GM12872 (cell line): ENCODE measurements around the gene TBXA2R.

ENCODE experiments used
- TF ChIP-seq, protein P1 (sequence below): IDR thresholded peaks from 3 replicates; pipeline ENCODE4 v1.5.1; 2011; ENCODE audit warnings: low read depth, mild to moderate bottlenecking, low read length, moderate library complexity; ENCODE audit not compliant: insufficient read depth

Gene TBXA2R

DNA sequence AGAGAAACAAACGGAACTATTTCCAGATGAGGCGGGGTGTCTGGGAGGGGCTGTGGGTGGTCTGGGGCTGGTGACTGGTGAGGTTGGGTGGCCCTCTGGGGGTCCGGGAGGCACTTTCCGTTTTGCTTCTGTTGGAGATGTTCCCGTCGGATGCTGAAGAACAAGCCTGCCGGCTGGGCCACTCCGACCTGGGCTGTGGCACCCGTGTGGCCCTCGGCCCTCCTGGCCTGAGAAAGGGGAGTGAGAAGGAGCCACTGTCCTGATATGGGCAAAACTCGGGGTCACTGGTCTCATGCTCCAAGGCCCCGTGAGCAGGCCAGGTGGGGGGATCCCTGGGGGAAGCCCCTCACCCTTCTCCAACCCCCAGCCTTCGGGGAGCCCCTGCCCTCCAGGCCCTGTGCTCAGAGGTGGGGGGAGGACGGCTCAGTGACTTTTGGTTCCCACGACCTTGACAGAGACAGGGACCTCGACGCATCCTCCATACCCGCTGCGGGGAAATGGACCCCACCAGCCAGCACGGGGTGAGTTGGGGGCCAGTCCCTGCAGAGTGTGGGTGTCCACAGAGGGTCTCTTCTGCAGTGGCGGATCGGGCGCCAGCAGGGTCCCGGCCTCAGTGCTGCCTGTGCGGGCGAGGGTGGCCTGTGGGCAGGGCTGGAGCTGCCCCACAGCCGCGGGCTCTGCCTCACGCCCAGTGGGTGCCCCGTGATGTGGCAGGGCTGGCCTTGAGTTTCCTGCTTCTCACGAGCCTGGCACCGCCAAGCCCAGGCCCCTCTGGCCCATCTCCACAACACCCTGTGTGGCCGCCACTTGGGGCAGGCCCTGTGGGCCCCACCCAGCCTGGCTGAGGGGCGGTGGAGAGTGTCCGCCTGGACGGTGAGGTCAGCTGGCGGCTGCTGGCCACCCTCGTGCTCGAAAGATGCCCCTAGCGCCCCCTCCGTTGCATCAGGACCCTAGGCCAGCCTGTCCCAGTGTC lies 4.4 kb upstream of the TBXA2R start:
- TF ChIP-seq, protein P1, sequence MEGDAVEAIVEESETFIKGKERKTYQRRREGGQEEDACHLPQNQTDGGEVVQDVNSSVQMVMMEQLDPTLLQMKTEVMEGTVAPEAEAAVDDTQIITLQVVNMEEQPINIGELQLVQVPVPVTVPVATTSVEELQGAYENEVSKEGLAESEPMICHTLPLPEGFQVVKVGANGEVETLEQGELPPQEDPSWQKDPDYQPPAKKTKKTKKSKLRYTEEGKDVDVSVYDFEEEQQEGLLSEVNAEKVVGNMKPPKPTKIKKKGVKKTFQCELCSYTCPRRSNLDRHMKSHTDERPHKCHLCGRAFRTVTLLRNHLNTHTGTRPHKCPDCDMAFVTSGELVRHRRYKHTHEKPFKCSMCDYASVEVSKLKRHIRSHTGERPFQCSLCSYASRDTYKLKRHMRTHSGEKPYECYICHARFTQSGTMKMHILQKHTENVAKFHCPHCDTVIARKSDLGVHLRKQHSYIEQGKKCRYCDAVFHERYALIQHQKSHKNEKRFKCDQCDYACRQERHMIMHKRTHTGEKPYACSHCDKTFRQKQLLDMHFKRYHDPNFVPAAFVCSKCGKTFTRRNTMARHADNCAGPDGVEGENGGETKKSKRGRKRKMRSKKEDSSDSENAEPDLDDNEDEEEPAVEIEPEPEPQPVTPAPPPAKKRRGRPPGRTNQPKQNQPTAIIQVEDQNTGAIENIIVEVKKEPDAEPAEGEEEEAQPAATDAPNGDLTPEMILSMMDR: no peak

DNA sequence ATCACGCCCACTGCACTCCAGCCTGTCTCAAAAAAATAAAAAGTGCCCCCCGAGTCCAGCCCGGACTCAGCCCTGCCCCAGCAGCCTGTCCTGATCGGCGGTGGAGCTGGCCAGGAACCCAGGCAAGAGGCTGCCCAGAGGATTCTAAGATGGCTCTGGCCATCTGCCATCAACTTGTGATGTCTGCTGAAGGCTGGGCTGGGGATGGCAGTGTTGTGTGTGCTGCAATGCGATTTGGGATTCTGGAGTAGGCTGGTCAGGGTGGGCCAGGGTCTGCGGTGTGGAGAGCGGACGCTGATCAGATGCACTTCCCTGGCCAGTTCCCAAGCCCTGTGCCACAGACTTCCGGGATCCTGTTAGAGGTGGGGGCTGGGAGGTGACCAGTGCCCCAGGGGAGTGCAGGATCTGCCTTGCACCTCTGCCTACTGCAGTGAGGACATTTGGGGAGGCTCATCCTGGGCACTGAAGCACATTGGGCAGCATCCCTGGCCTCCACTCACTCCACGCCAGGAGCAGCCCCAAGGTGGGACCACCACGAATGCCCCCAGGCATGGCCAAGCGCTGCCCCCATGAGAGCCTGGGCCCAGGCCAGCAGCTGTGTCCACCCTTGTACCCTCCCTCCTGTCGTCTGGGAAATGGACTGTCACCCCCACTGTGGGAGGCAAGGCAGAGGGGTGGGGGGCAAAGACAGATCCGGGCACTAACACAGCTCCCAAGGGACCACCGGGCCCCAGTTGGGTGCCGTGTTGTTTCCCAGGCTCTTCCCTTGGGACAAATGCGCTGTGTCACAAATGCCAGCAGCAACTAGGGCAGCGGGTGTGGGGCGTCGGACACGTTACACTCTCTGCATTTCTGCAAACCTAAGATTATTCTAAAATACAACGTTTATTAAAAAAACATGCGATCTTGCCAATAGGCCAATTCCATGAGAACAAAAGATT lies 3.4 kb upstream of the TBXA2R start:
- TF ChIP-seq, protein P1: no peak

DNA sequence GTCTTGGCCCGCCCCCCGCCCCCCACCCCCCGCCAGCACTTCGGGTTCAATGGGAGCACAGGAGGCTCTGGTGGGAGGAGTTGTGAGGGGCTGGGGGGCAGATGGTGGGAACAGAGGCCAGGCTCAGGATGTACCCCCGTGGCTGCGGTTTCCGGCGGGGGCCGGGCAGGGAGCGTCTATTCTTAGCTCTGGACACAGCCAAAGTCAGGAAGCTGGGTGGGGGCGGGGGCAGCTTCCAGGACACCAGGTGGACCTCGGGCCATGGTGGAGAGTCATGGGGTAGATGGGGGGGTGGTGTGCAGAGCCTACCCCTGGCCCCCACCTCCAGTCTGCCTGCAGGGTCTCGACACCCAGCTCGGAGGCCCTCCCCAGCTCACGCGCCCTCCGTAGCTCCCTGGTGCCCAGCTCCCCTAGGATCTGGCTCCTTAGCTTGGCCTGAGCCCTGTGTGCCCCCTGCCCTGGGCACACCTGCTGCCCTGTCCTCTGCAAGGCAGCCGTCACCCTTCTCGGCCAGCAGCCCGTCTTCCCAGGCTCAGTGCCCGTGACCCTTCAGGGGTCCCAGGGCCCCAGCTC lies 2.2 kb upstream of the TBXA2R start:
- TF ChIP-seq, protein P1: no peak

DNA sequence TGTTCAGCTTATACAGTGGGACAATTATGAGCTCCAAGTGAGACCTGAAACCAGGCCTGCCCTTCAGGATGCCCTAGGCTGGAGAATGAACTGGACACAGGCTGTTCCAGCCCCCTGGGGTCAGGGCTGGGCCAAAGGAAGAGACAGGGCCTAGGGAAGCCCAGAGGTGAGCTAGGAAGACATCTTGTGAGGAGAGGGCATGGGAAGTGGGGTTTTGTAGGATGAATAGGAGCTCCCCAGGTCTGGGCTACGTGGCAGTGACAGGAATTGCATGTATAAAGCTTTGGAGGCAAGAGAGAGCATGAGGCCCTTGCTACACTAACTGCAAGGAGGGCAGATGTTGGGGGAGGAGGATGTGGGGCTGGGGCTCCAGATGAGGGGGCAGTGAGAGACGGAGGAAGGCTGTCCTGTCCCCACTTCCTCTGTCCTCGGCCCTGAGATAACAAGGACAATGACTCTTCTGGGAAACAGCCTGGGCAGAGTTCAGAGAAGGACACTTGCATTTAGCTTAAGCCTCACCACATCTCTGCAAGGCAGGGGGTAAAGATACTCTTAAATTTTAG lies 1.5 kb upstream of the TBXA2R start:
- TF ChIP-seq, protein P1: no peak

DNA sequence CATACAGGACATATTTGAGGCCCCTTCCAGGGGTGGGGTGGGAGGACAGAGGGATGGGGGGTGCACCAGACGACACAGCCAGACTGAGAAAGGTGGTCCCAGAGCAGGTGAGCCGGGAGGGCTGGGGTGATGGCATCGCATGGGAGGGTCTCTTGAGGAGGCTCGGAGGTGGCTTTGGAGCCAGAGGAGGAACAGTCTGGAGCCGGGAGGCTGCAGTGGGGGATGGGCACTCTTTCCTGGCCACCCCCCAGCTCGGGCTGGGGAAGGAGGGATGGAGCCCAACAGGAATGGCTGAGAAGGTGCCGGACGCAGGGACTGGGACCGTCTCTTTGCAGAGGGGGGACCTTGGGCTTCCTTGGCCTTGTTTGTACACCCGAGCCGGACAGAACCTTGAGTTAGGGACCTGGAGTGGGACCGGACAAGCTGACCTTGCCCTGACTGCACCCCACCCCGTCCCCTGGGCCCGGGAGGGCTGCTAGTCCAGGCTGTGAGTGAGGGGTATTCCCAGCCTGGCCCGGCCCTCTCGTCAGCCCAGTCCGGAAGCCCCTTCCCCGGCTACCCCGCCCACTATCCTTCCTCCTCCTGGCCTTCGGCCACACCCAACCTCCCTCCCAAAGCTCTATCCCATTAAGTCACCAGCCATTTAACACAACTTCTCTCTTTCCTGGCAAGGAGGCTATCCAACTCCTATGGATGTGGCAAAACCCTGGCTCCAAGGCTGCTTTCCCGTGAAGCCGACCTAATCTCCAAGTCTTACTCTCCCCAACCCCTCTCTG lies 816 bp upstream of the TBXA2R start:
- TF ChIP-seq, protein P1: no peak

DNA sequence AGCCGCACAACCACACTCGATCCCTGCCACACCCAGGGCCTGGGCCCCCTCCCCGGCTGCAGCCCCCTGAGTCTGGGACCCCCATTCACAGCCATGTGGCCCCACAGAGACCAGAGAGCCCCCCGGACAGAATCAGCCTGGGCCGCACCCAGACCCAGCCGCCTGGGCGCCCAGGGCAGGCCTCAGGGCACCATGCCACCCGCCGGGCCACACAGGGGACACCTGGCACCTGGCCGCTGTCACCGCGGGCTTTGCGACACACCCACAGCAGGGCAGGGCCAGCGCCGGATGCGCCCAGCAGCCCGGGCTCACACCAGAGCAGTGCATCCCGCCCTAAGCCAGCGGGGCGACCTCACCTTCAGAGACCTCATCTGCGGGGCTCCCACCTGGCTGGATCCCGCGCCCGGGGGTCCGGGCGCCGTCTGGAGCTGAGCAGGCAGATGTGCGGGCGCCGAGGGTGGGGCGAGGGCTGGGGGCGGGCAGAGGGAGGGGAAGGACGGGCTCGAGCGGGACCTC lies 443 bp downstream of the TBXA2R start:
- TF ChIP-seq, protein P1: no peak
